ENCODE measurements around the gene ILKAP.

ILKAP gene

DNA sequence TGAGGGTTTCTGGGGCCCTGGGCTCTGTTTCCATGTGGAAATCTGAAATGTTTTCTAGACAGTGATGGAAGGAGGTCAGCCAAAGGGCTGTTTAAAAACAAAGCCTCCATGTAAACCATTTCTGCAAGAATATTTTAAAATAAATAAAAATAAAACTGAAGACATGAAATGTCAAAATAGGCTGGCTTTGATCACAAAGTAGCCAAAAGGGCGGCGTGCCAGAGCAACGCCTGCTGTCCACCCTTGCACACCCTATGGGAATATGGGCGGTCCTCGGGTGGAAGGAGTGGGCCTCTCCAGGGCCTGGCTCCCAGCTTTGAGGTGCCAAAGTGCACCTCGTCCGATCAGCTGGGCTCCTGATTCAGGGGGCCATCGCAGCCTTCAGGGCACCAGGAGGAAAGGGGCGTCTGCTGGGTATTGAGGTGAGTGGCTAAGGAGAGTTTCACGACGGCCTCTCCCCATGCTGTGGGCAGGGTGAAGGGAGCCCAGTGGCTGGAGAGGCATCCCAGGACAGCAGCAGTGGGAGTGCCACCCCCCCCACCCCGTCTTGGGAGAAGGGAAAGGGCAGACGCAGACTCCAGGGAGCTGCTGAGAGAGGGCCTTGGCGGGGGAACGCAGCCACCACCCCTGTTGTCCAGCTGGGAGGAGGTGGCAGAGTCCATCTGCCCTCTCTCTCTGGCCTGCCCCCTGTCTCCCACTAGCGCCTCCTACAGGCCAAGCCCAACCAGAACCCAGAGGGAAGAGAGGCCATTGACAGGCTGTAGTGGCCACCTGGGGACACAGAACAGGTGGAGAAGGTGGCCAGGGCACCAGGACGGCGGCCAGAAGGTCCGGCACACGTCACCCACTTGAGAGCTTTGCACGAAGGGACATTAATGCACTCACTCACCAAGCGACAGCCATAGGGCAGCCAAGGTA, 50.5 kb downstream of the ILKAP start:
- no peak for DNase-seq (ENCODE audit: low read depth in 2 of 2)

DNA sequence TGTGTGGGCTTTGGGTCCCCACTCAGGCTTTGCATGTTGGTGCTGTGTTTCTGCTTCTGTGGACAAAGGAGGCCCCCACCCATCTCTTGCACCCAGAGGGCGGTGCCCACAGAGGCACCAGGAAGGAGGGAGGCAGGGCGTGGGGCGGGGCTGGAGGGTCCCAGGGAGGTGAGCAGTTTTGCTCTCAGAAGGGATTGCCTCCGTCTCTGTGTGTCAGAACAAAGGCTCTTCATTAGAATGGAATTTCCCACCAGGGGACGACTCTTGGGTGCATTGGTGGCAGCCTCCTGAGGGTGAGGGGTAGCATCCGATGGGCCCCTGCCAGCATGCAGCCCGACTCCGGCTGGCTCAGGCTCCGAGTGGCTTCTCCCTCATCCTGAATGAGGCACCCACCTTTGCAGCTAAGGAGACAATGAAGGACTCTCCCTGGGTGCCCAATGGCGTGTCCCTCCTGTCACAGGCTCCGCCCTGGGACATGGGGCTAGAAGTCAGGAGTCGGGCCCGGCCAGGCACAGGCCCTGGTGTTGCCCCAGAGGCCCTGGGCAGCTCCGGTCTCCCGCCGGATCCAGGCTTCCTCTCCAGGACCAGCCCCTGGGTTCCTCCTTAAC, 51.8 kb downstream of the ILKAP start:
- no peak for DNase-seq (ENCODE audit: low read depth in 2 of 2)

DNA sequence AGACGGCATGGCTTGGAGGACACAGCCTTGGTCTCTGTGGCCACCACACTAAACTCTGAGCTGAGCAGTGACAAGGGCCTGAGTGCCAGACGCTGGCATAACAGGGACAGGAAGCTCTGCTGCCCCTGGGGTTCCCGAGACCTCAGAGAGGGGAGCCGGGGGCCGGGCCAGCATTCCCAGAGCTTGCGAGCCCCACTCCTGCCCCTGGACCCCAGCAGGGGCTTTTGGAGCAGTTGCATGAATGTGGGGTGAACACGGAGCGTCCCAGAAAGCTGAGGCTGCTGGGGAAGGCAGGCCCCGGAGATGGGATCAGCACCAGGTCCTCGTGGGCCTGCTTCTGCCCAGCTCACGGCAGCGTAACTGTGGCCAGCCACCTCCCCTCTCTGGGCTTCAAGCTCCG, 52.3 kb downstream of the ILKAP start:
- no peak for DNase-seq (ENCODE audit: low read depth in 2 of 2)

DNA sequence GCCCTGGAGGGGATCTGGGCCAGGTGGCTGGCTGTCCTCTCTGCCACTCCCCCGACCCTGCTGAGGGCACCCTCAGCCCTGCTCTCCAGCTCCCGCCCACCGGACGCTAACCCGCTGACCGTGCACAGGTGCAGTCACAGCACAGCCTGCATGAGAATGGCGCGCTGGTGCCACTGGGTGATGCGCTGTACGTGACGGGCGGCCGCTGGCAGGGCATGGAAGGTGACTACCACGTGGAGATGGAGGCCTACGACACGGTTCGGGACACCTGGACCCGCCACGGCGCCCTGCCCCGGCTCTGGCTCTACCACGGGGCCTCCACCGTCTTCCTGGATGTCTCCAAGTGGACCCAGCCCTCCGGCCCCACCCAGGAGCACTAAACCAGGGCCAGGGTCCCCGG, 52.8 kb downstream of the ILKAP start:
- DNase-seq (ENCODE audit: low read depth in 2 of 2): no peak

DNA sequence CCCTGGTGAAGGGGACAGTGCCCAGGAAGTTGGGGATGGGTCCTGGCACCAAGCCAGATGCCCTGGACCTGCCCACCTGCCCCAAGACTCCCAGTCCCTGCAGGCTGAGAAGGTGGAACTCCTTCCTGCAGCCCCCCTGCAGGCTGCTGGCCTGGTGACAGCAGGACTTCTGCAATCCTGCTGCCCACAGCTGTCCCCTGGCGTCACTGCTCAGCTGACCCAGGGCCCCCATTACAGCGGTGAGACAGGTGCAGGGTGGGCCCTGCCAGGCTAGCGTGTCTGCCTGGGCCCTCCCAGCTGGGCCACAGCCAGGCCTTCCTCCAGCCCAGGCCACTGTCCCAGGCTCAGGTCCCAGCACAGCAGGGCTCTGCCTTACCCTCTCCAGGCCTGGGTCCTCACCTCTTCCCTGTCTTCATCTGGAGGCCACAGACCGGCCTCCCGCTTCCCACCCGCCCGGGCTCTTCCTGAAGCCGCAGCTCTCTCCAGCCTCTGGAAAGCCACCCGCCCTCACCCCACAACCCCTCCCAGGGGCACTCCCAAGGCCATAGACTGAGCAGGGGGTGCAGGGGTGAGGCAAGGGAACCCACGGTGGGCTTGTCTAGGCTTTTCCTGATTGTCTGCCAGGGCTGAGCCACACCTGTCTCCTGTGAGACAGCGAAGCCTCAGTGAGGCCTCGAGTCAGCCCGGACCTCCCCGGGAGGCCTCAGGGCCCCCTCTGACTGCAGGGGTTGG, 53.5 kb downstream of the ILKAP start:
- DNase-seq (ENCODE audit: low read depth in 2 of 2): no peak

DNA sequence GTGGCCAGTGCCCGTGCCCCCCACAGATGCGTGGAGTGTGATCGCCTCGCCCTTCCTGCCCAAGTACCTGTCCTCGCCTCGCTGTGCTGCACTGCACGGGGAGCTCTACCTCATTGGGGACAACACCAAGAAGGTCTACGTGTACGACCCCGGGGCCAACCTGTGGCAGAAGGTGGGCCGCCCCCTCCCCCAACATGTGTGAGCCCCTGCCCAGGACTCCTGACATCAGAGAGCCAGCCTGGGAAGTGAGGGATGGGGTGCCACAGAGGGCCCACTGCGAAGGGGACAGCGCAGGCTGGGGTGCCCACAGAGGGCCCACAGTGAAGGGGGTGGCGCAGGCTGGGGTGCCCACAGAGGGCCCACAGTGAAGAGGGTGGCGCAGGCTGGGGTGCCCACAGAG, 54.5 kb downstream of the ILKAP start:
- DNase-seq (ENCODE audit: low read depth in 2 of 2): no peak

DNA sequence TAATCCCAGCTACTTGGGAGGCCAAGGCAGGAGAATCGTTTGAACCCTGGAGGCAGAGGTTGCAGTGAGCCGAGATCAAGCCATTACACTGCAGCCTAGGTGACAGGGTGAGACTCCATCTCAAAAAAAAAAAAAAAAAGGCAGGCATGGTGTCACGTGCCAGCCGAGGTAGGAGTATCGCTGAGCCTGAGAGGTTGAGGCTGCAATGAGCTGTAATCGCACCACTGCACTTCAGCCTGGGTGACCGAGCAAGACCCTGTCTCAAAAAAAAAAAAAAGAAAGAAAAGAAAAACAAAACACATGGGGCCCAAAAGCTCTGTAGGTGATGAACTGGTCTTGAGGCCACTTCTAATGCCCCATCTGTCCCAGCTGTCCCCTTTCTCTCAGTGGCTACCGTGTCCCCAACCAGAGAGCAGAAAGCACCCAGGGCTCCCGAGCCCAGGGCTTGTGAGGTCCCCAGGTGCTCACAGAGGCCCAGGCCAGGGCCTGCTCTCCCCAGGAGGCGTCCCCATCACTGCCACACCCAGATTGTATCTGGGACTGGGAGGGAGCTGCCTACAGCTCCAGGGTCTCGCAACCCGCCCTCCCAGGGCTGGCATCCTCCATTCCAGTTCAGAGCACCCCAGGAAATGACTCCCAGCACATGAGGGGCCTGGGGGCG, 56.5 kb downstream of the ILKAP start:
- DNase-seq (ENCODE audit: low read depth in 2 of 2): no peak

DNA sequence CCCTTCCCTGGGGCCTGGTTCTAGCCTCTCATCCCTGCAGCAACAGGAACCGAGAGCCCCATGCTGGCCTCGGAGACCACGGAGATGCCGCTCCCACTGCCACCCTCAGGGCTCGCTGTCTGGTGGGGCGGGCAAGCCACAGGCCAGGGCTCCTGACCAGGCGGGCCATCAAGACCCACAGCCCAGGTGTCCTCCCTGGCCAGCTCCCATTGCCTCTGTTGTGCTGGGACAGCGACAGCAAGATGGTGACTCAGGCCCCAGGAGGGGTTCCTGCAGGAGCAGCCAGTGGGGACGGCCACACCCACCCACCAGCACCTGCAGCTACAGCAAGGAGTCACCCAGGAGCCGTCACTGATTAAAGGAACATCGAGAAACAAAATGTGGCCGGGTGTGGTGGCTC, 57.6 kb downstream of the ILKAP start:
- no peak for DNase-seq (ENCODE audit: low read depth in 2 of 2)

DNA sequence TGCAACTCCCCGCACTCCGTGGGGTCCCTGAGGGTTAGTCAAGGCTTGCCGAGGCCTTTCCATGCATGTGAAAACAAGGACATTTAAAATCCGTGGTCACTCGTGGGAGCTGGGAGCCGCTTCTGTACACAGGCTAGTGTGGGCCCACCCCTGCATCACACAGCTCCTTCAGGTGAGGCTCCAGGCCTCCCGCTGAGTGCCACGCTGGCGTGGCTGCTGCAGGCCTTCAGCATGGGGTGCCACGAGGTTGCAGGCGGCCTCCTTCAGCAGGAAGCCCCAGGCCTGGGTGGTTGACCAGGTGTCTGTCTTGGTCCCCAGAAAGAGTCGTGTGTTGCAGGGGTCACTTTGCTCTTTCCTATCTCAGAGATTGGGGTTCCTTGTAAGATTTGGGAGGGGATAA, 58.4 kb downstream of the ILKAP start:
- DNase-seq (ENCODE audit: low read depth in 2 of 2): no peak

DNA sequence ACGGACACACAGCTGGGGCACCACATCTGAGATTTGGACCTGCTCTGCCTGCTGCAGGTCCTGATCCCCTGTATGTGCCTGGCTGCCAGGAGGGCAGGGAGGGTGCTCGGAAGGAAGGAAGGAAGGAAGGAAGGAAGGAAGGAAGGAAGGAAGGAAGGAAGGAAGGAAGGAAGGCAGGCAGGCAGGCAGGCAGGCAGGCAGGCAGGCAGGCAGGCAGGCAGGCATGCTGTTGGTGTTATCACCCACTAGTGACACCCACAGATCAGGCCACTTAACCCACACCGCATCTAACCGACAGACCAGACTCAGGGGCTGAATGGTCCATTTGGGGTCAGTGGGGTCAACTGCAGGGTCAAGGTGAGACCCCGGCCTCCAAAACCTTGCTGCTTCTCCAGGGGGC, 59.2 kb downstream of the ILKAP start:
- no peak for DNase-seq (ENCODE audit: low read depth in 2 of 2)

DNA sequence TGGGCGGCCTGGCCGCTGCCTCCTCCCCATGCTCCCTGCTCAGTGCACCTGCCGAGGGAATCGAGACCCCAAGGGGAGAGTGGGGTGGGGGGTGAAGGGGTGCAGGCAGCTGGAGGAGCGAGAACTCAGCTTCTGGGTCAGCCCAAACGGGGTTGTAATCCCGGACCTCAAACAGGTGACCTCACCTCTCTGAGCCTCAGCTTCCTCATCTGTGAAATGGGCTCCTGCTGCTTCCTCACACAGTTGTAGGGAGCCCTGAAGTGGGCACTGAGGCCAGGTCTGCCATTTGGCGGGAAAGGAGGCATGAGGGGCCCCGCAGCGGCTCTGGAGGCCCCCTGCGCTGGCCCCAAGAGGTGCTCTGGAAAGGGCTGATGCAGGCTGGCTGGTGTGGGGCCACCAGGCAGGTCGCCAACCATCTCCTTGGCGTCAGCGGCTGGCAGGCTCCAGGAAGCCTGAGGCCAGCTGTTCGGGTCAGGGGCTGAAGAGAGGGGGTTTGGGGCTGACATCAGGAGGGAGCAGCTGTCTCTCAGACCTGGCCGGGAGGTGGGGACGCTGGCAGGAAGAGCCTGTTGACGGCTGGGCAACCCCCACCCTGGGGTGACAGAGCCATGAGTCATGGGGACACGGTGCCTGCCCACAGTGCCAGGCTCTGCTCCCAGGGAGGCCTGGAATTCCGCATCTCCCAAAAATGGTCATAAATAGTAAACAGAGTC, 60.1 kb downstream of the ILKAP start:
- no peak for DNase-seq (ENCODE audit: low read depth in 2 of 2)

DNA sequence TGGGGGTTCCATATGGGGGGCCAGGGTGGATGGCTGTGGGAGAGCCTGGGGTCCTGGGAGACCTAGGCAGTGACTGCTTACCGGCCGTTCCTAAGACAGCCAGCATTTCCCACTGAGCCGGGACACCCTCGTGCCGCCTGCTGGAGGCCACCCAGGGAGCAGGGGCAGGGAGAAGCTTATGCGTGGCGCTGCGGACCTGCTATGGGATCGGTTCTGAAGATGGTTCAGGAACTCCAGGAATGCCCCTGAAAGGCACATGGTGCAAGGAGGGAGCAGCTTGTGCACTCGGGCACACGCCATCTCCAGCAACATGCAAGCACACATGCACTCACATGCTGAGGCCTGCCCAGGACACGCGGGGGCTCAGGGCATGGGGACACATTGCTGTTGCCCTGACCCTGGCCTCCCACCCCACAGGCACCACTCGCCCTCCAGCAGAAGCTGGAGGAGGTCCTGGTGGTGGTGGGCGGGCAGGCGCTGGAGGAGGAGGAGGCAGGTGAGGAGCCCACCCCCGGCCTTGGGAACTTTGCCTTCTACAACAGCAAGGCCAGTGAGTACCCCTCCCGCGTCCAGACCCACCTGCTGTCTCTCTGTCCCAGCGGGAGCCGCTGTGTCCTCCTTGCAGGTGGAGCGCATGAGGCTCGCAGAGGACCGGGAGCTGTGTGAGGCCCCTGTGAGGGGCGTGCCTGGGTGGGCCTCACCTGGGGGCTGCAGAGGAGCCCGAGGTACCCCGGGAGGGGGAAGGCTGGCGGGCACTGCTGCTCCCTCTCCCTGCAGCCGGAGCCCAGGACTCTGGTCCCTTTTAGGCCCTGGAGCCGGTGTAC, 60.9 kb downstream of the ILKAP start:
- no peak for DNase-seq (ENCODE audit: low read depth in 2 of 2)

DNA sequence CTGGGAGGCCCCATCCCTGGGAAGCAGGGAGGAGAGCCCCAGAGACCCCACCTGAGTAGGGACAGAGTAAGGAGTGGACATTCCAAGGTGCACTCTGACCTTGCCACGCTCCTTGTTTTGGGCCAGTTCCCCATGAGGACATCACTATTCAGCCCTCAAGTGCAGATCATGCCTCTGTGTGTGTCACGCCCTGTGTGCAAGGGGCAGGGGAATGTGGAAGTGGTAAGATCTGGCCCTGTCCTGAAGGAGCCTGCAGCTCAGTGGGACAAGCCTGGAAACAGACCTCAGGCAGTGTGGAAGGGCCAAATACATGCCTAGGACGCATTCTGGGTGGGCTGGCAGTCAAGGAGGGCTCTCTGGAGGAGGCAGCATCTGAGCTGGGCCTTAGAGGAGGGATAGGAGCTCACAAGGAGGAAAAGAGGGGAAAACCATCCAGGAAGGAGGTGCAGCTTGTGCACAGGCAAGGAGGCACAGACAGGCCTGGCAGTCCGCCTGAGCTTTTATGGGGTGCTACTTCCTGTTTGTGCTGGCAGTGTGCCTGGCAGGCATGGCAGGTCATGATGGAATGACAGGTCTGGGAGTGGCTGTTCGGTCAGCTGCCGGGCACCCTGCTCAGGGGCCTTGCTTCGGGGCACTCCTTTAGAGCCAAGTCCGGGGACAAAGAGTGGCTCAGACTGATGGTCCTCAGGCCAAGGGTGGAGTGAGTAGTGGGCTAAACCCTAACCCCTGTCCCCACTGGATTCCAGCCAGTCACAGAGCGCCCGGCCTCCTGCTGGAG, 61.8 kb downstream of the ILKAP start:
- no peak for DNase-seq (ENCODE audit: low read depth in 2 of 2)

DNA sequence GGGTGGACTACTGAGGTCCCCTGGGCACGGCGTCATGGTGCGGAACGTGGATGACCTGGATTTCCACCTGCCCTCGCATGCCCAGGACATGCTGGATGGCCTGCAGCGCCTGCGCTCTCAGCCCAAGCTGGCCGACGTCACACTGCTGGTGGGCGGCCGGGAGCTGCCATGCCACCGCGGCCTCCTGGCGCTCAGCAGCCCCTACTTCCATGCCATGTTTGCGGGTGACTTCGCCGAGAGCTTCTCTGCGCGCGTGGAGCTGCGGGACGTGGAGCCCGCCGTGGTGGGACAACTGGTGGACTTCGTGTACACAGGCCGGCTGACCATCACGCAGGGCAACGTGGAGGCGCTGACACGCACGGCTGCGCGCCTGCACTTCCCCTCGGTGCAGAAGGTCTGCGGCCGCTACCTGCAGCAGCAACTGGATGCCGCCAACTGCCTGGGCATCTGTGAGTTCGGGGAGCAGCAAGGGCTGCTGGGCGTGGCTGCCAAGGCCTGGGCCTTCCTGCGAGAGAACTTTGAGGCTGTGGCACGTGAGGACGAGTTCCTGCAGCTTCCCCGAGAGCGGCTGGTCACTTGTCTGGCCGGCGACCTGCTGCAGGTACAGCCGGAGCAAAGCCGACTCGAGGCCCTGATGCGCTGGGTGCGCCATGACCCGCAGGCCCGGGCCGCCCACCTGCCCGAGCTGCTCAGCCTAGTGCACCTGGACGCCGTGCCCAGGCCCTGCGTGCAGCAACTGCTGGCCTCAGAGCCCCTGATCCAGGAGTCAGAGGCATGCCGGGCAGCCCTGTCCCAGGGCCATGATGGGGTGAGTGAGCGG, 62.6 kb downstream of the ILKAP start:
- no peak for DNase-seq (ENCODE audit: low read depth in 2 of 2)

DNA sequence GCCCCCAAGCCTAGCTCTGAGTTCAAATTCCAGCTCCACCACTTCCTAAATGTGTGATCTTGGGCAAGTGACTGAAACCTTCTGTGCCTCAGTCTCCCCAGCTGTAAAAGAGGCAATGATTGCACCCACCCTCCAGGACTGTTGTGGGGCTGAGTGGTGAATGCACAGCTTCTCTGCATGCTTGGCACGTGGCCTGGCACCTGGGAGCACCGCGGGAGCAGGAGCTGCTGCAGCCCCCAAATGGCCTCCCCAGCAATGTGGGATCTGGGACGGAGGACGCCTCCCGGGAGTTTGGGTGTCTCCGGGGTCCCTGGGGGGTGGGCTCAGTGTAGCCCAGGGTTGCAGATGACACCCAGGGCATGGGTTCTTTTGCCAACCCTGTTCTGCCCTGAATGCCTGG, 63.5 kb downstream of the ILKAP start:
- DNase-seq (ENCODE audit: low read depth in 2 of 2): no peak

DNA sequence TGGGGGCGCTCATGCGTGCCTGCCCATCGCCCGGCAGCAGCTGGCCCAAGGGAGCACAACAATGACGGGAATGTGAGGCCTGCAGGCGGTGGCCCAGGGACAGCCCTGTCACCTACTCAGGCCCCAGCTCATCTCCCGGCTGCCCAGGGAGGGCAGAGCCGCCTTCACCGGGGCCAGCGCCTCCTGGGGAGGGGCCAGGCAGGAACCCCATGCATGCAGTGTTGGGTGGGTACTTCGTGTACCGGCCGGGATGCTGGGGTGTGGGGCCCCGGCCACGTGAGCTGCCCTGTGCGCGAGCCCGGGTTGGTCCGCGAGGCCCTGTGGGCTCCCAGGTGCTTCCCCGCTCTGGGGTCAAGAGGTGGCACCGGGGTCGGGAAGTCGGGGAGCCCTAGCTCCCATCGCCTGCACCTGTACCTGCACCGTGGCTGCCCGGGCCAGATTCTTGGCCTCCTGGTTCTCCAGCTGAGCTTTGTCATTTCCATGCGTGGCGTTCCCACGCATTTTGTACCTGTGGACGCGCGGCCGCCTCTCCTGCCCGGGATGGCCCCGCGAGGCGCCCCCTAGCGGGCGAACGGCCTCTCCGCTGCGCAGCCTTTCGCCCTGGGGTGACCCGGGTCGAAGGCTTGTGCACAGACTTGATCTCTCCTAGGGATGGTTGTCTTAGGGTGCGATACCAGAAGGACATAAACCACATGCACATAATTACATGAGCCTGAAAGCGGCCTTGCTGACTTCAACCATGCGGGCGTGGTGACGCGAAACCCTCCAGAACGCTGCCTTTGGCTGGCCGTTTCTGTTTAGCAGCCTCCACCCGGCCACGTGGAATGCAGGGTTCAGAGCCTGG, 64.1 kb downstream of the ILKAP start:
- no peak for DNase-seq (ENCODE audit: low read depth in 2 of 2)

DNA sequence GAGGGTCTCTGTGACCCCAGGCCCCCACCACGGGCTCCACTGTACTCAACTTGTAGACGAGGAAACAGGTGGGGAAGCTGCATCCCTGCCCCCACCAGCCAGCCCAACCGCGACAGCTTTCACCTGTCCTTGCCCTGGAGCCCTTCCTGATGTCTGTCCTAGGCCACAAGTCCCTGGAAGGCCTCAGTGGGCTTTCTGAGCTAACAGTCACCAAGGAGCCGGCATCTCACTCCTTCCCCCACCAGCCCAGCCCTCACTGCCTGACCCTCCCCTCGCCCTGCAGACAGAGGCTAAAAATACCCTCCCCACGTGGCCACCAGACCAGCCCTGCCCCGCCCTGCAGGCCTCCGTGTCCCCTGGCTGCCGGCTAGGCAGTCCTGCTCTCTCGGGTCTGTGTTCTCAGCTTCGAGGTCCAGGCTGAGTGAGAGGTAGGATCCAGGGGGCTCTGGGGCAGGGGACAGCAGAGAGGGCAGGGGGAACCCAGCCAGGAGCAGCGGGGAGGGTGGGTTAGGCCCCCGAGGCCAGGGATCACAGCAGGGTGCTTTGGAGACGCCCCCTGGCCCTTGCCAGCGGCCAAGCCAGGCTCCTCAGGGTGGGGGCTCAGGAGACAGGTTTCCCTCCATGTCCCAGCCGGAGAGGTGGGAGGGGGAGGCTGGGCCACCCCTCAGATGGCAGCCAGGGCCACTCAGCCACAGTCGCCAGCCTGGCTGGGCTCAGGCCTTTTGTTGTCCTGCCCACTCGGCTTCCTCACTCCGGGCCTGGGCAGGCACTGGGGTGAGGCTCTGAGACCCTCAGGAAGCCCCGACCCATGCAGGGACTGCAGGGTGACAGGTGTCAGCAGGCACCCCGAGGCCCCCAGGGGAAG, 64.9 kb downstream of the ILKAP start, which contains the start of gene KLHL30:
Gene KLHL30 (plus strand): TSS at position 338 of the 865 bp plus-strand sequence. CDS start 2,087 bp downstream, outside the sequence.
- DNase-seq (ENCODE audit: low read depth in 2 of 2): no peak

All from stimulated activated CD8-positive, alpha-beta memory T cell treated with anti-CD3 and anti-CD28 coated beads, Interleukin-15, amount 100 ng/mL, for 4 hours (primary cell).